Psoas muscle (tissue), 8 donors: ENCODE measurements around the gene GPR4. TPM values are rescaled to one million over a fixed set of nuclear protein-coding genes. Genes with fewer than 3 reads are reported as not detected.
A peak's percentile ranks its signal among the peaks of the same experiment; 100 is the strongest.

Experiments used
- ATAC-seq, 4 donors: fragments of 200-7000 bp; cut with Tn5 transposase; one replicate each; pipeline ENCODE4 v1.9.1; 2020; ENCODE audit warnings: moderate library complexity in 3 of 4, mild to moderate bottlenecking in 2 of 4
- DNase-seq, 2 donors: peaks; one replicate each; pipeline ENCODE4 v3.0.0-alpha.2; 2020
- H3K27ac ChIP-seq: fragments of 200-600 bp; one replicate; pipeline ENCODE4 v1.8.0; 2022
- H3K27me3 ChIP-seq, 3 donors: fragments of 200-600 bp in 1 of 3; one replicate each; pipeline versions ENCODE4 v1.6.1 to v1.8.0; 2013 to 2022; ENCODE audit warnings: low read length in 2 of 3, mild to moderate bottlenecking in 2 of 3, moderate library complexity in 1 of 3; ENCODE audit not compliant: insufficient read depth in 3 of 3
- H3K36me3 ChIP-seq, 2 donors: fragments of 200-600 bp in 1 of 2; one replicate each; pipeline versions ENCODE4 v1.6.1 to v1.8.0; 2013 to 2022; ENCODE audit warnings: low read depth in 1 of 2, mild to moderate bottlenecking in 1 of 2, moderate library complexity in 1 of 2; ENCODE audit not compliant: insufficient read depth in 1 of 2
- H3K4me1 ChIP-seq: fragments of 200-600 bp; one replicate; pipeline ENCODE4 v1.8.0; 2022
- H3K4me3 ChIP-seq: fragments of 200-600 bp; one replicate; pipeline ENCODE4 v1.8.0; 2022; ENCODE audit warnings: mild to moderate bottlenecking
- H3K9me3 ChIP-seq: fragments of 200-600 bp; one replicate; pipeline ENCODE4 v1.8.0; 2022
- CTCF ChIP-seq: fragments of 200-600 bp; IDR thresholded peaks from one replicate; pipeline ENCODE4 v1.8.0; 2022; ENCODE audit warnings: antibody characterized with exemption
- WGBS, 3 donors: extraction: QIAGEN DNeasy Blood & Tissue Kit; methylation state at CpG; one replicate each; pipeline versions ENCODE4 v1.1.6 to v1.1.7; 2013; 5-methylcytosine and 5-hydroxymethylcytosine counted together
- intact Hi-C, 2 donors: fragments of 100-400 bp; cut with DNase I; formaldehyde crosslinking; loops; one replicate each; pipeline versions ENCODE4 v1.11.0 to v1.14.2; 2022
- polyA plus RNA-seq, 3 donors: library from polyadenylated mRNA; stranded (reverse); fragments of 200-250 nt; gene quantifications; one replicate each; pipeline ENCODE4 v1.2.3, GENCODE V29; 2013
- total RNA-seq, 4 donors: library from RNA; stranded (reverse); fragmentation: NEBNext Ultra II Directional in 2 of 4; extraction: Animal tissue kit (Norgen Biotek cat#: 25700) in 2 of 4; gene quantifications; one replicate each; pipeline versions ENCODE4 v1.2.1 to v1.2.4, GENCODE V29; 2021 to 2023
- donor health status: healthy with polysubstance abuse.
- donor health status: DM: no; HTN: no; CAD: no; lungs with moderate emphysema.
- donor health status: Bipolar disorder and iron deficiency.
- donor health status: healthy.
- donor health status: DM: yes; HTN: yes; CAD: no.
- donor health status: DM: no; HTN: no; CAD: no.
- donor health status: DM: no; HTN: no; CAD: no.
- donor health status: DM: yes; HTN: yes; CAD: no.

GPR4 gene
- total and polyA plus RNA-seq, 7 donors: 1.6 to 7.5 (median 3.0) TPM

- Histone ChIP-seq H3K36me3 (no peaks in the 10 kb centered on the region), H3K27ac (peak overlapping the region; percentile 63), H3K4me3 (no peak overlapping the region), H3K9me3 (peaks cover 4% of the 10 kb centered on the region), H3K27me3 (no peaks in the 10 kb centered on the region), H3K4me1 (peaks cover 52% of the 10 kb centered on the region)
- no peak for TF ChIP-seq CTCF
- DNase-seq: no peak
- WGBS, 3 donors: 70 to 81% (median 75%) methylated on average over 5 of the region's 5 CpGs
- intact Hi-C loops: no loop called here
- no peak for ATAC-seq
These were observed 26.8 kb downstream of the GPR4 start for GRCh38 chr19:45575216-45575615.

- DNase-seq (no peak), ATAC-seq (peak in 1 of 4 donors; percentile 19)
- H3K9me3 ChIP-seq: peaks cover 4% of the 10 kb centered on the region
- no peak for TF ChIP-seq CTCF
- H3K27me3 ChIP-seq: no peaks in the 10 kb centered on the region
- peaks cover 58% of the 10 kb centered on the region for H3K4me1 ChIP-seq
- peak overlapping the region; percentile 63 for H3K27ac ChIP-seq
- H3K4me3 ChIP-seq: no peak overlapping the region
- H3K36me3 ChIP-seq: no peaks in the 10 kb centered on the region
- intact Hi-C loops: no loop called here
- 41 to 54% (median 43%) methylated on average over 4 of the region's 4 CpGs for WGBS, 3 donors
These were observed 27.5 kb downstream of the GPR4 start for GRCh38 chr19:45574526-45574925.

GRCh38 chr19:45571457-45572220 lies 30.4 kb downstream of the GPR4 start:
- intact Hi-C loops: no loop called here
- TF ChIP-seq CTCF: no peak

GRCh38 chr19:45569619-45570421 lies 32.2 kb downstream of the GPR4 start:
- Histone ChIP-seq H3K9me3 (peaks cover 4% of the 10 kb centered on the region), H3K4me3 (peak overlapping the region; percentile 2), H3K36me3 (no peaks in the 10 kb centered on the region), H3K4me1 (peaks cover 47% of the 10 kb centered on the region), H3K27me3 (no peaks in the 10 kb centered on the region), H3K27ac (peak overlapping the region; percentile 87)
- ATAC-seq (peak; percentile 75 to 81 (median 78)), DNase-seq (peak; percentile 63 to 83)
- 48 to 54% (median 50%) methylated on average over 15 of the region's 15 CpGs for WGBS, 3 donors
- intact Hi-C loops: loop anchor here in 1 of 2 donors (2.0 kb wide), 1 partner anchor 43 kb away; no protein-coding TSS in a partner anchor
- TF ChIP-seq CTCF: peak; percentile 77

More at GRCh38 chr19:45571457-45572220, 30.4 kb downstream of the GPR4 start:
- H3K9me3 ChIP-seq: peaks cover 4% of the 10 kb centered on the region
- peak overlapping the region; percentile 51 for H3K27ac ChIP-seq
- DNase-seq: no peak
- peaks cover 57% of the 10 kb centered on the region for H3K4me1 ChIP-seq
- peak in 3 of 4 donors; percentile 32 to 49 (median 43) for ATAC-seq
- H3K27me3 ChIP-seq: no peaks in the 10 kb centered on the region
- H3K36me3 ChIP-seq: no peaks in the 10 kb centered on the region
- WGBS, 3 donors: 46 to 55% (median 47%) methylated on average over 8 of the region's 8 CpGs
- no peak overlapping the region for H3K4me3 ChIP-seq
